NCI-H345 treated with DMSO at 0.1 percent for 48 hours (cell line): ENCODE data around the gene KDM2A.
"Not testable (repeated sequence)": the region's sequence is repeated elsewhere in the genome, so short reads cannot be mapped to it uniquely, and the experiment has no call there.

Source experiments
- DNase-seq: peaks from one replicate; lab custom pipeline; 2025; ENCODE audit not compliant: unreplicated experiment; lab: John Stamatoyannopoulos, UW

The KDM2A gene

DNA sequence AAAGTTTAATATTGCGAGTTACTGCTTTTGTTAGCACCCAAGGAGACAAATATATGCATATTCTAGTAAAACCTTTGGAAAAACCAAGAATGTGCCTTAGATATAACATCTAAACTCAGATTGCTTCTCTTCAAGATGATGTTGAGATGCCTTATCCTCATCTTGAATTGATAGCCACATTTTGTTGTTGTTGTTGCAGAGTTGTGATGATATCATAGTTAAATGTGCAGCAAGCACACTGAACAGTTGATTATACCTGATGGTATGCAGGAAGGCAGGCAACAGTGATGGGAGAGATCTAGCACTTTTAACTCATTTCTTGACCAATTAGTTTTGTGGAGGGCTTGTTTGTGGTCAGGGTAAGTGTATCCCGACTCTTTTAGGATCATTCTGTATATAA is 48.0 kb downstream of the KDM2A start:
- DNase-seq, result no peak

DNA sequence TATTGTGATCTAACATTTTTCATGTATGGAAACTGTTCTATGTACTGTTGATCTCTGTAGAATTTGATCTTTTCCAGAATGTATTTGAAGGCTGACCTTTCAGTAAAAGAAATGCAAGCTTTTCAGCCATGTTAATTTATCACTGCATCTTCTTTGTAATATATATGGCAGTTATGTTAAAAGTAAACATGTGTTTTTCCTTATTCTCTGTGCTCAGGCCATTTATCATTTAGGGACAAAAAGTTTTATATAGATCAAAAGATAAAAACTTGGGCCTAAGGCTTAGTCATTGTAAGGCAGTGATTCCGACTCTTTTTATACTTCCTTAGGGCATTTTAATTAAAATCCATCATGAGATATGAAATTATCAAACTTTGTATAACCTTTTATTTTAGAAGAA is 48.7 kb downstream of the KDM2A start:
- DNase-seq, result no peak

DNA sequence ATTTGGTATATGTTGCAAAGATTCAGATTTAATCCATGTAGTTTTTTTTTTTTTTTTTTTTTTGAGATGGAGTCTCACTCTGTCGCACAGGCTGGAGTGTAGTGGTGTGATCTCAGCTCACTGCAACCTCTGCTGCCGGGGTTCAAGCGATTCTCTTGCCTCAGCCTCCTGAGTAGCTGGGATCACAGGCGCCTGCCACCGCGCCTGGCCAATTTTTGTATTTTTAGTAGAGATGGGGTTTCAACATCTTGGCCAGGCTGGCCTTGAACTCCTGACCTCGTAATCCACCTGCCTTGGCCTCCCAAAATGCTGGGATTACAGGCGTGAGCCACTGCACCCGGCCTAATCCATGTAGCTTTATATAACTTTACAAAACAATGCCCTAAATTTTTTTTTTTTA is 49.8 kb downstream of the KDM2A start:
- DNase-seq, result not testable (repeated sequence)

DNA sequence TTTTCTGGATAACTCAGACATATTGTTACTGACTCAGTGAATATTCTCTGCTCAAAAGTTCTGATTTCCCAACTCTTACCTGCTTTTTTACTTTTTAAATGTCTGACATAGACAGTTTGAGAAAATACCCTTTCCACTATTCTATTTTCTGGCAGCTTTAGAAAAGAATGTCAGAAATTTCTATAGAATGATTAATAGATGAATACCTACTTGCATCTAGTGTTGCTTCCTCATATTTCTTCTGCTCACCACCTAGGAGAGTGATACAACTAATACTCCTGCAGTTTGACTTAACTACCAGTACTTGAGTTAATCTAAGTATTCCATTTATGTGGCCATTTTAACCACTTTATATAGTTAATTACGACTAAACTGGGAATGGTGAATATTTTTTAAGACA is 55.2 kb downstream of the KDM2A start:
- DNase-seq, result no peak

DNA sequence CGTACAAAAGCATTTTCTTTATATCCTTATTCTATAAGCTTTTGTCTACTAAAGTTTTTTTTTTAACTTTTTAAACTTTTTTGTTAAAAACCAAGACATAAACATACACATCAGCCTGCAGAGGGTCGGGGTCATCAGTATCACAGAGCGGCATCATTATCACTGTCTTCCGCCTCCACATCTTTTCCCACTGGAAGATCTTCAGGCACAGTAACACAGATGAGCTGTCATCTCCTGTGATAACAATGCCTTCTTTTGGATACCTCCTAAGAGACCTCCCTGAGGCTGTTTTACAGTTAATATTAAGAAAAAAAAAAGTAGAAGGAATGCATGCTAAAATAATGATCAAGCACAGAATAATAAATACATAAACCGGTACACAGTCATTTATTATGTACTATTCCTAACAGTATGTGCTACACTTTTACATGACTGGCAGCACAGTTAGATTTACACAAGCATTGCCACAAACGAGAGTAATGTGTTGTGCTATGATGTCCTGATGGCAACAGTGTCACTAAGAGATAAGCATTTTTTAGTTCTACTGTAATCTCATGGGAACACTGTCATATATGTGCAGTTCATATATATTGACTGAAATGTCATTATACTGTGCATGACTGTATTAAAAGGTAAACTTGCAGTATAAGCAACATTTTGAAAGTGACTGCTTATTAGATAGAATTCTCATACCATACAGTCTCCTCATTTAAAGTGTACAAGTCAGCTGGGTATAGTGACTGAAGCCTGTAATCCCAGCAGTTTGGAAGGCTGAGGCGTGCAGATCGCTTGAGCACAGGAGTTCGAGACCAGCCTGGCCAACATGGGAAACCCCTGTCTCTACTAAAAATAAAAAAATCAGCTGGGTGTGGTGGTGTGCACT is 58.6 kb downstream of the KDM2A start:
- DNase-seq, result no peak

DNA sequence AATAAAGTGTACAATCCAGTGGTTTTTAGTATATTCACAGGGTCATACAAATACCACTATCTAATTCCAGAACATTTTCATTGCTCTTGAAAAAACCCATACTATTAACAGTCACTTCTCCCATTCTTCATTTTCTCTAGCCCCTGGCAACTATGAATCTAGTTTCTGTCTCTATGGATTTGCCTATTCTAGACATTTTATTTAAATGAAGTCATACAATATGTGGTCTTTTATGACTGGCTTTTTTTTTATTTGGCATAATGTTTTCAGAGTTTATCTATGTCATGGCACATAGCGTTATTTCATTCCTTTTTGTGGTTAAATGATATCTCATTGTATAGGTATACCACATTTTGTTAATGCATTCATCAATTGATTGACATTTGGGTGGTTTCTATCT is 59.4 kb downstream of the KDM2A start:
- DNase-seq, result no peak

DNA sequence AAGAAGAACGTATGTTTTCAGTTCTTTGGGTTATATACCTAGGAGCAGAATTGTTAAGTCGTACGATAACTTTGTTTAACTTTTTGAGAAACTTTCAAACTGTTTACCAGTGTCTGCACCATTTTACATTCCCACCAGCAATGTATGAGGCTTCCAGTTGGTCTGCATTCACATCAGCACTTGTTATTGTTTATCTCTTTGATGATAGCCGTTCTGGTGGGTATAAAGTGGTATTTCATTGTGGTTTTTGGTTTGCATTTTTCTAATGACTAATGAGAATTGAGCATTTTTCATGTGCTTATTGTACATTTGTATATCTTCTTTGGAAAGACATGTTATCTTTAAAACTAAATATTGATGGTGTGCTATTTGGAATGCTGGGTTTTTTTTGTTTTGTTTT is 59.8 kb downstream of the KDM2A start:
- DNase-seq, result no peak

DNA sequence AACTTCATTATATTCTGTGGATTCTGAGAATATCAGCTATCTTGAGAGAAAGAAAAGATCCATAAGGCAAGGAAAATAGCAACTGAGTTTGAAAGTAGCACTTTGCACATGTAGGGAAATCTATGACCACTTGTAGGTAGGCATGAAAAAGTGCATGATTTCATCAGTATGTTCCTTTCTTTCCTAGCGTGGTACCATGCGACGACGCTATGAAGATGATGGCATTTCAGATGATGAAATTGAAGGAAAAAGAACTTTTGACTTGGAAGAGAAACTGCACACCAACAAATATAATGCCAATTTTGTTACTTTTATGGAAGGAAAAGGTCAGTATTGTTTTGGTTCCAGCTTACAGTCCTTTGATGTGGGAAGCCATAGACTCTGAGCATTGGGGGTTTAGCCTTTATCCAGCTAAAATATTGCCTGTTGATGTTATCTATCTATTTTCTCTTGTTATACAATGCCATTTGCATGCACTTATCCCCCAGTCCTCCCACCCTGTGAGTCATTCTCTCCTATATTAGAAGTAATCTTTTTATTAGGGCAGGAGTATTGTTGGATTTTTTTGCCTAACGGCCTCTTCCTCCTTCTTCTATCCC is 60.9 kb downstream of the KDM2A start:
- no peak for DNase-seq

DNA sequence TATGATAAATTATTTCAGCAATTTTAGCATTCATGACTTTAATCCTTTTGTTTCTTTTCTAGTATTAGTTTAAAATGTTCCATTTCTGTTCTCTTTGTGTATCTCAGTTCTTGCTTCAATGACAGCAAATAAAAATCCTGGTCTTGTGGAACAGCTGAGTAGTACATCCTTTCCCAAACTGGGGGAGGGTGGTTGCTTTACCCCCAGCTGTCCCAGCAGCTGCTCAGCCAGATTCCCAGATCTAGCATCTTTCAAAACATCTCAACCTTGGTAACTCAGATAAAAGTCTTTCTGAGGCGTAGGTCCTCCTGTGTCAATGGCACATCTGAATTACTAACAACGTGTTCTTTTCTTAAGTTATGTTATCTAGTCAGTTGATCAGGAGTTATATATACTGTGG is 75.0 kb downstream of the KDM2A start:
- DNase-seq, result no peak

DNA sequence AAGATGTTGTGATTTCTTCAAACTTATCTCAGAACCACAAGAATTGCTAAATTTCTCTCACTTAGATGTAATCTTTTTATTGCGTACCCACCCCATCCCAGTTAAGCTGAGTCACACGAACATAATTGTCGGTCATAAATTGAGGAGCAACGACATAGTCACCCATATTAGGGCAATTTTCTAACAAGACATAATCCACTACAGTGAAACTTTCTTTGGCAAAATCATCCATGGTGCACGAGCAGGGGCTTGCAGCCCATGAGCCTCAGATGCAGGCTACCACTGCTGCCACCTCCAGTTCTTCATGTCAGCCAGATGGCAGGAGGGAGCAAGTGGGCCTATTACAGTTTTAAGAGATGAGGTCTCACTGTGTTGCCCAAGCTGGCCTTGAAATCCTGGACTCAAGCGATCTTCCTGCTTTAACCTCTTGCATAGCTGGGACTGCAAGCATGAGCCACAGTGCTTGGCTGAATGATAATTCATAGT is 77.0 kb downstream of the KDM2A start:
- no peak for DNase-seq

DNA sequence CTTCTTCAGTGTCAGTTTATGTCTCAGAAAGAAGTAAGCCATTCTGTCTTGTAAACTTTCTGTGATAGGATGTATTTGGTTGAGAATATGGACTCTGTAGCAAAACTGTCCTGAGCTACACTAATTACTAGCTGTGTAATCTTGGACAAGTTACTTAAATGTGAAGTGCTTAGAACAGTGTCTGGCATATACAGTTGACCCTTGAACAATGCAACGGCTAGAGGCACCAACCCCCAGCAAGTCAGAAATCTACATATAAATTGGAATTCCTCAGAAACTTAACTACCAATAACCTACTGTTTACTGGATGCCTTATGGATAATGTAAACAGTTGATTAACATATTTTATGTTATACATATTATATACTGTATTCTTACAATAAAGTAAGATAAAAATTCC is 78.5 kb downstream of the KDM2A start:
- DNase-seq, result no peak

DNA sequence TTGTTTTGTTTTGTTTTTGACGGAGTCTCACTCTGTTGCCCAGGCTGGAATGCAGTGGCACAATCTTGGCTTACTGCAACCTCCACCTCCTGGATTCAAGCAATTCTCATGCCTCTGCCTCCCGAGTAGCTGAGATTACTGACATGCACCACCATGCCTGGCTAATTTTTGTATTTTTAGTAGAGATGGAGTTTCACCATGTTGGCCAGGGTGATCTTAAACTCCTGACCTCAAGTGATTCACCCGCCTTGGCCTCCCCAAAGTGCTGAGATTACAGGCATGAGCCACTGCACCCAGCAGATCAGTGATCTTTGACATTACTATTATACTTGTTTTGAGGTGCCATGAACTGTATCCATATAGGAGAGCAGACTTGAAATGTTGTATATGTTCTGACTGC is 79.7 kb downstream of the KDM2A start:
- DNase-seq, result not testable (repeated sequence)

DNA sequence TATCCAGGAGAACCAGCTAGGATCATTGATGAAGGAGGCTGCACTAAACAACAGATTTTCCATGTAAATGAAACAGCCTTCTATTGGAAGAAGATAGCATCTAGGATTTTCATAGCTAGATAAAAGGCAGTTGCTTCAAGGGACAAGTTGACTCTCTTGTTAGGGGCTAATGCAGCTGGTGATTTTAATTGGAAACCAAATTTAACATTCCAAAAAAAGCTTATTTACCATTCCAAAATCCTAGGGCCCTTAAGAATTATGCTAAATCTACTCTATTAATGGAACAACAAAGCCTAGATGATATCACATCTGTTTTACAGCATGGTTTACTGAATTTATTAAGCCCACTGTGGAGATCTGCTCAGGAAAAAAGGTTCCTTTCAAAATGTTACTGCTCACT is 80.7 kb downstream of the KDM2A start:
- DNase-seq, result no peak

DNA sequence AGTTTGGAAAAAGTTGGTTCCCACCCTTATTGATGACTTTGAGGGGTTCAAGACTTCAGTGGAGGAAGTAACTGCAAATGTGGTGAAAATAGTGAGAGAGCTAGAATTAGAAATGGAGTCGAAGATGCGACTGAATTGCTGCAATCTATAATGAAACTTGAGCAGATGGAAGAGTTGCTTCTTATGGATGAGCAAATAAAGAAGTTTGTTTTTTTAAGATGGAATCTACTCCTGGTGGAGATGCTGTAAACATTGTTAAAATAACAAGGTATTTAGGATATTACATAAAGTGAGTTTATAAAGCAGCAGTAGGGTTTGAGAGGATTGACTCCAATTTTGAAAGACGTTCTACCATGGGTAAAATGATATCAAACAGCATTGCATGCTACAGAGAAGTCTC is 83.0 kb downstream of the KDM2A start:
- no peak for DNase-seq

DNA sequence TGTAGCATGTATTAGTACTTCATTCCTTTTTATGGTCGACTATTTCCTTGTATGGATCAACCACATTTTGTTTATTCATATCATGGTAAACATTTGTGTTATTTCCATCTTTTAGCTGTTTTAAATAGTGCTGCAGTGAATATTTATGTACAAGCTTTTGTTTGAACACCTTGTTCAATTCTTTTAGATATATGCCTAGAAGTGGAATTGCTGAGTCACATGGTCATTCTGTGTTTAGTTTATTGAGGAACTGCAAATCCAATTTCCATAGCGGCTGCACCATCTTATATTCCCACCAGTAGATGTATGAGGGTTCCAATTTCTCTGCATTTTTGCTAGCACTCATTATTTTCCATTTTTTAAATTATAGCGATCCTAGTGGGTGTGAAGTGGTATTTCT is 85.8 kb downstream of the KDM2A start:
- no peak for DNase-seq

DNA sequence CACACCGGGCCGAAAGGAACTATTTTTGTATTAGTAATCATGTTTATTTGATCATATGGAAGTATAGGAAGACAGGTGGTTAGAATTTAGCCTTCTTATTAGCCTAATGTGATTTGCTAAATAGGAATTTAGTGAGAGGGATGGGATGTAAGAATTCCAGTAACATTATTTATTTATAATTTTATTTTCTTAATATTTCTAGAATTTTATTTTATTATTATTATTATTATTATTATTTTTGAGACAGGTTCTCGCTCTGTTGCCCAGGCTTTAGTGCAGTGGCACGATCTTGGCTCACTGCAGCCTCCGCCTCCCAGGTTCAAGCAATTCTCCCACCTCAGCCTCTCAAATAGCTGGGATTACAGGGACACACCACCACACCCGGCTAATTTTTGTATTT is 90.2 kb downstream of the KDM2A start:
- DNase-seq, result not testable (repeated sequence)

DNA sequence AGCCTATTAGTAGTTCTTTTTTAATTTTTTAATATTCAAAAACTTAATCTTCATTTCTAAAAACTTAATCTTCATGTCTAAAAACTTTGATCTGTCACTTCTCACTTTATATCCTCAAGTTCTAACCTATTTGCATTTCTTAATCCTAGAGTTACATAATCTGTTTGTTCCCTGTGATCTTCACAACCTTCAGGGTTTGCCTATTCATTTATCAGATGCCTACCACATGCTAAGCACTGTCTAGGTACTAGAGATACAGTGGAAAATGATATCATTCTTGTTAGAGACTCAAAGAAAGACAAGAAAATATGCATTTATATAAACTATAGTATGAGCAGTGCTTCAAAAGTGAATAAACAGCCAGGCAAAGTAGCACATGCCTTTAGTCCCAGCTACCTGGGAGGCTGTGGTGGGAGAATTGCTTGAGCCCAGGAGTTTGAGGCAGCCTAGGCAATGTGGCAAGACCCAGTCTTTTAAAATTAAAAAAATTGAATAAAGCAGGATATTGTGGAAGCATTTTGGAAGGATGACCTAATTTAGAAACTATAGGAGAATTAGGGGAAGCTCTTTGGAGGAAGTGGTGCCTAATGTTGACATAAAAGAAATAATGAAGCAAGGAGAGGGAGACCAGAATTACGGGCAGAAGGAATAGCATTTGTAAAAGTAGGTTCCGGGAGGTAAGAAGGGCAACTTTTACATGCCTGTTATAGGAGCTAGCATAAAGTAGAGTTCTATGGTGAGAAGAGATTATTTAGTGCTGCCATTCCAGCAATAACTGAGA is 92.8 kb downstream of the KDM2A start:
- DNase-seq, result no peak

DNA sequence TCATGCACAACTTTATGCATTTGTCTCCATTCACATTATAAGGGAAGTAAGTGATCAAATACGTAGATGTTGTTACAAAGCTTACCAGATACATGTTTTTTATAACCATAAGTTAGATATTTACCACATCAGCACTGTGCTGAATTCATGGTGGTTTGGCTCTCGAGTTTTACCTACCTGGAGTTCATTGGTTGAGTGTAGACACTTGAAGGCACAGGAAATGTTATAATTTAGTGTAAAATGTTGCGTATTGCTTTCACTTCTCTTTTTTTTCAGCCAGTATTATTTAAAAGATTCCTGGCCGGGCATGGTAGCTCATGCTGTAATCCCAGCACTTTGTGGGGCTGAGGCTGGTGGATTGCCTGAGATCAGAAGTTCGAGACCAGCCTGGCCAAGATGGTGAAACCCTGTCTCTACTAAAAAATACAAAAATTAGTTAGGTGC is 94.1 kb downstream of the KDM2A start:
- DNase-seq, result no peak

DNA sequence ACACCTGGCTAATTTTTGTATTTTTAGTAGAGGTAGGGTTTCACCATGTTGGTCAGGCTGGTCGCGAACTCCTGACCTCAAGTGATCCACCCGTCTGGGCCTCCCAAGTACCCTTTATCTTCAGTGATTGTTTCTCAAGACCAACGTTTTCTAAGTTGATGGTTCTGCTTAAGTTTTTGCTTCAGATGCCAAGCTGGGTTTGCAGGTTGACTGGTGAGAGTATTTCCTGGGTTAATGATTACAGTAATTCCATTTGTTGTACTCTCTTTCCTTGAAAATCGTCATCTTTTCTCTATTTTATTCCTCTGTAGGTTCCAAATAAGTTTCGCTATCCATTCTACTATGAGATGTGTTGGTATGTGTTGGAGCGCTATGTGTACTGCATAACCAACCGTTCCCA is 108.7 kb downstream of the KDM2A start:
- no peak for DNase-seq

DNA sequence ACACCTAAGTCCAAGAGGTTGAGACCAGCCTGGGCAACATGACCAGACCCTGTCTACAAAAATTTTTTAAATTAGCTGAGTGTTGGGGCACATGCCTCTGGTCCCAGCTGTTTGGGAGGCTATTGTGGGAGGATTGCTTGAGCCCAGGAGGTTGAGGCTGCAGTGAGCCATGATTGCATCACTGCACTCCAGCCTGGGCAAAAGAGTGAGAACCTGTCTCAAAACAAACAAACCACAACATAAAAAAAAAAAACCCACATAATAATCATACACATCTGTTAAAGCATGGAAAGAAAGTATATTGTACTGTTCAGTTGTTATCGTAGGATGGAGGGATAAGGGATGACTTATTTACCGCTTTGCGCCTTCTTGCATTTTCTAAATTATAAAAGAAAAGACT is 111.3 kb downstream of the KDM2A start:
- DNase-seq, result no peak

DNA sequence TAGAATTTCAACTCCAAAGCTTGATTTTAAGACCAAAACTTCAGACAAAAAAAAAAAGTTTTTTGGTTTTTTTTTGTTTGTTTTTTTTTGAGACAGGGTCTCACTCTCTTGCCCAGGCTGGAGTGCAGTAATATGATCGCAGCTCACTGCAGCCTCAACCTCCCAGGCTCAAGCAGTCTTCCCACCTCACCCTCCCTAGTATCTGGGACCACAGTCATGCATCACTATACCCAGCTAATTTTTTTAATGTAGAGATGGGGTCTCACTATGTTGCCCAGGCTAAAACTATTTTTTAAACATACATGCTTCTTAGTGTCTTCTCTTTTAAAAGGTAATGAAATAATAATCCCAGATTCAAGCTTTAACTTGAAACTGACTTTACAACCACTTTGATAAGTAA is 111.8 kb downstream of the KDM2A start:
- DNase-seq, result no peak
